H1 (cell line): ENCODE measurements around the gene PANX1. TPM values are rescaled to one million over a fixed set of nuclear protein-coding genes. Genes with fewer than 3 reads are reported as not detected.

Source experiments
- CTCF ChIA-PET: fragments of 300-600 bp; sonication (Branson Sonifier 250); formaldehyde crosslinking; loops from one replicate; lab custom pipeline; 2021; ENCODE audit not compliant: partially characterized antibody; lab: Charles Lee
- POLR2A ChIA-PET: fragments of 300-600 bp; sonication (Branson Sonifier 250); formaldehyde crosslinking; loops from one replicate; lab custom pipeline; 2021; ENCODE audit warnings: inconsistent platforms; ENCODE audit not compliant: partially characterized antibody; lab: Charles Lee
- DNase-seq, 2 experiments: peaks; one replicate each; pipeline versions ENCODE4 v3.0.0 to v3.0.0-alpha.2; 2010 to 2022; ENCODE audit warnings: low spot score in 2 of 2, low read depth in 1 of 2, mixed read lengths in 1 of 2
- FAIRE-seq: peaks from 2 replicates; lab custom pipeline; 2011; peaks lifted over from hg19 to GRCh38; lab: Jason Lieb, UNC
- H2AFZ ChIP-seq: 2 replicates; pipeline ENCODE4 v1.8.1; 2012; ENCODE audit warnings: low read length, inconsistent platforms
- H2AK5ac ChIP-seq: 2 replicates; pipeline ENCODE4 v1.6.1; 2013; ENCODE audit warnings: low read depth, low read length
- H2BK120ac ChIP-seq: replicated peaks from 2 replicates; pipeline ENCODE3; 2013; ENCODE audit warnings: low read depth, low read length, inconsistent platforms
- H2BK12ac ChIP-seq: 2 replicates; pipeline ENCODE4 v1.6.1; 2013; ENCODE audit warnings: low read depth, low read length
- H2BK15ac ChIP-seq: 2 replicates; pipeline ENCODE4 v1.6.1; 2013; ENCODE audit warnings: low read length
- H2BK20ac ChIP-seq: 2 replicates; pipeline ENCODE4 v1.6.1; 2013; ENCODE audit warnings: low read length
- H2BK5ac ChIP-seq: 2 replicates; pipeline ENCODE4 v1.6.1; 2013; ENCODE audit warnings: low read depth, low read length
- H3K14ac ChIP-seq: 2 replicates; pipeline ENCODE4 v1.6.1; 2013; ENCODE audit warnings: inconsistent platforms; ENCODE audit not compliant: insufficient read length
- H3K18ac ChIP-seq: 2 replicates; pipeline ENCODE4 v1.6.1; 2013; ENCODE audit warnings: low read length; ENCODE audit errors: extremely low read depth
- H3K23ac ChIP-seq: 2 replicates; pipeline ENCODE4 v1.6.1; 2013; ENCODE audit warnings: inconsistent platforms; ENCODE audit not compliant: insufficient read length
- H3K23me2 ChIP-seq: 2 replicates; pipeline ENCODE4 v1.6.1; 2013; ENCODE audit warnings: low read depth, low read length
- H3K27ac ChIP-seq: 2 replicates; pipeline ENCODE4 v1.6.1; 2011; ENCODE audit warnings: low read depth, low read length, inconsistent platforms
- H3K27me3 ChIP-seq, 4 experiments: replicated peaks in 1 of 4; 1 replicate in 1 of 4; 2 replicates in 3 of 4; pipeline versions ENCODE4 v1.6.1 to v1.8.1; 2011 to 2013; ENCODE audit warnings: low read length in 3 of 4, mild to moderate bottlenecking in 3 of 4, inconsistent platforms in 2 of 4, mixed read lengths in 2 of 4, moderate library complexity in 1 of 4; ENCODE audit not compliant: control insufficient read depth in 3 of 4, insufficient read depth in 3 of 4; ENCODE audit errors: extremely low read depth in 1 of 4
- H3K36me3 ChIP-seq, 4 experiments: 2 replicates each; pipeline versions ENCODE4 v1.6.1 to v1.8.1; 2011 to 2013; ENCODE audit warnings: mild to moderate bottlenecking in 4 of 4, low read length in 3 of 4, moderate library complexity in 2 of 4, control low read depth in 1 of 4, inconsistent platforms in 1 of 4; ENCODE audit not compliant: insufficient read depth in 4 of 4, control insufficient read depth in 2 of 4
- H3K4ac ChIP-seq: replicated peaks from 2 replicates; pipeline ENCODE3; 2013; ENCODE audit warnings: low read length, low read depth, mixed read lengths, inconsistent platforms; ENCODE audit not compliant: insufficient read length
- H3K4me1 ChIP-seq, 4 experiments: replicated peaks in 1 of 4; 1 replicate in 1 of 4; 2 replicates in 3 of 4; pipeline versions ENCODE4 v1.6.1 to v1.8.1; 2011 to 2013; ENCODE audit warnings: low read length in 3 of 4, inconsistent platforms in 2 of 4, mixed read lengths in 1 of 4; ENCODE audit not compliant: insufficient read depth in 4 of 4, control insufficient read depth in 3 of 4
- H3K4me2 ChIP-seq, 2 experiments: 2 replicates each; pipeline versions ENCODE4 v1.6.1 to v1.8.1; 2011 to 2013; ENCODE audit warnings: low read depth in 2 of 2, low read length in 2 of 2, control low read depth in 1 of 2, inconsistent platforms in 1 of 2, mild to moderate bottlenecking in 1 of 2; ENCODE audit not compliant: insufficient read depth in 1 of 2
- H3K4me3 ChIP-seq, 4 experiments: fragments of 200-600, 300-600 bp in 1 of 4; sonication (generic), shearing (Covaris generic), sonication (Bioruptor Twin) in 1 of 4; 2 replicates each; pipeline versions ENCODE4 v1.5.1 to v1.8.1; 2011 to 2016; ENCODE audit warnings: low read length in 4 of 4, low read depth in 3 of 4, control low read depth in 2 of 4, inconsistent platforms in 2 of 4, mild to moderate bottlenecking in 2 of 4, mixed read lengths in 1 of 4, moderate library complexity in 1 of 4; ENCODE audit not compliant: insufficient read depth in 2 of 4; ENCODE audit errors: extremely low read depth in 1 of 4
- H3K56ac ChIP-seq: replicated peaks from 2 replicates; pipeline ENCODE3; 2013; ENCODE audit warnings: low read depth, mild to moderate bottlenecking, mixed read lengths, low read length, inconsistent platforms; ENCODE audit not compliant: insufficient read length
- H3K79me1 ChIP-seq: 2 replicates; pipeline ENCODE4 v1.6.1; 2013; ENCODE audit warnings: low read depth, low read length, control low read depth
- H3K79me2 ChIP-seq, 2 experiments: 2 replicates each; pipeline versions ENCODE4 v1.6.1 to v1.8.1; 2012 to 2013; ENCODE audit warnings: low read length in 2 of 2, mild to moderate bottlenecking in 2 of 2, inconsistent platforms in 1 of 2; ENCODE audit not compliant: insufficient read depth in 2 of 2, control insufficient read depth in 1 of 2
- H3K9ac ChIP-seq, 4 experiments: replicated peaks in 1 of 4; 1 replicate in 1 of 4; 2 replicates in 3 of 4; pipeline versions ENCODE4 v1.6.1 to v1.8.1; 2011 to 2013; ENCODE audit warnings: low read depth in 3 of 4, low read length in 3 of 4, control low read depth in 2 of 4, mild to moderate bottlenecking in 2 of 4, moderate library complexity in 2 of 4, inconsistent platforms in 1 of 4; ENCODE audit errors: extremely low read depth in 1 of 4
- H3K9me3 ChIP-seq, 2 experiments: 2 replicates each; pipeline versions ENCODE4 v1.6.1 to v1.8.1; 2012 to 2013; ENCODE audit warnings: mild to moderate bottlenecking in 2 of 2, moderate library complexity in 2 of 2, control low read depth in 1 of 2, inconsistent platforms in 1 of 2, low read depth in 1 of 2, low read length in 1 of 2, mixed read lengths in 1 of 2; ENCODE audit not compliant: insufficient read depth in 2 of 2
- H4K20me1 ChIP-seq, 2 experiments: replicated peaks in 1 of 2; 2 replicates each; pipeline versions ENCODE3 to v1.8.1; 2011 to 2013; ENCODE audit warnings: inconsistent platforms in 2 of 2, low read length in 2 of 2, mild to moderate bottlenecking in 1 of 2; ENCODE audit not compliant: insufficient read depth in 2 of 2, control insufficient read depth in 1 of 2
- H4K5ac ChIP-seq: 2 replicates; pipeline ENCODE4 v1.6.1; 2013; ENCODE audit warnings: low read length, low read depth, mixed read lengths, inconsistent platforms; ENCODE audit not compliant: insufficient read length
- H4K8ac ChIP-seq: 2 replicates; pipeline ENCODE4 v1.8.0; 2013; ENCODE audit warnings: mild to moderate bottlenecking, moderate library complexity, low read length, inconsistent platforms; ENCODE audit not compliant: insufficient read depth; ENCODE audit errors: extremely low read depth
- H4K91ac ChIP-seq: replicated peaks from 2 replicates; pipeline ENCODE3; 2013; ENCODE audit warnings: low read length, mixed read lengths, inconsistent platforms; ENCODE audit not compliant: insufficient read length
- ASH2L ChIP-seq: fragments of 200-600, 300-600 bp; sonication (generic); IDR thresholded peaks from one replicate; pipeline ENCODE4 v1.7.1; 2017; ENCODE audit warnings: low read length
- BRCA1 ChIP-seq: IDR thresholded peaks from 2 replicates; pipeline ENCODE4 v1.6.1; 2012; ENCODE audit warnings: low read depth, low read length, improper control_type of control experiment
- EP300 ChIP-seq, 2 experiments: IDR thresholded peaks; 1 replicate in 1 of 2; 2 replicates in 1 of 2; pipeline ENCODE4 v1.6.1; 2011 to 2012; ENCODE audit warnings: low read depth in 2 of 2, low read length in 2 of 2, mild to moderate bottlenecking in 2 of 2, borderline replicate concordance in 1 of 2, inconsistent platforms in 1 of 2, moderate library complexity in 1 of 2
- JUN ChIP-seq: IDR thresholded peaks from 2 replicates; pipeline ENCODE4 v1.6.1; 2011; ENCODE audit warnings: low read depth, mild to moderate bottlenecking, improper control_type of control experiment, low read length
- KDM4A ChIP-seq: IDR thresholded peaks from one replicate; pipeline ENCODE4 v1.7.1; 2012; ENCODE audit warnings: low read depth, mild to moderate bottlenecking, moderate library complexity, low read length, inconsistent platforms; ENCODE audit not compliant: severe bottlenecking
- POU5F1 ChIP-seq: IDR thresholded peaks from 2 replicates; pipeline ENCODE4 v1.6.1; 2011; ENCODE audit warnings: low read depth, mild to moderate bottlenecking, low read length, moderate library complexity
- RAD21 ChIP-seq, 2 experiments: IDR thresholded peaks in 1 of 2; conservative IDR thresholded peaks in 1 of 2; 2 replicates each; pipeline ENCODE4 v1.6.1; 2011; ENCODE audit warnings: low read depth in 2 of 2, low read length in 2 of 2, improper control_type of control experiment in 1 of 2, inconsistent platforms in 1 of 2, mild to moderate bottlenecking in 1 of 2, moderate library complexity in 1 of 2
- RNF2 ChIP-seq: fragments of 200-900, 300-1000 bp; sonication (generic); IDR thresholded peaks from 2 replicates; pipeline ENCODE4 v1.7.1; 2016; ENCODE audit warnings: borderline replicate concordance, low read depth, mild to moderate bottlenecking, antibody characterized with exemption, low read length; ENCODE audit not compliant: poor library complexity, severe bottlenecking; ENCODE audit errors: missing control alignments
- RXRA ChIP-seq: IDR thresholded peaks from 2 replicates; pipeline ENCODE4 v1.6.1; 2011; ENCODE audit warnings: low read depth, mild to moderate bottlenecking, low read length, moderate library complexity; ENCODE audit not compliant: insufficient read depth
- SIN3A ChIP-seq, 2 experiments: IDR thresholded peaks in 1 of 2; conservative IDR thresholded peaks in 1 of 2; 2 replicates each; pipeline ENCODE4 v1.6.1; 2011 to 2012; ENCODE audit warnings: low read length in 2 of 2, improper control_type of control experiment in 1 of 2, low read depth in 1 of 2, mild to moderate bottlenecking in 1 of 2
- SP1 ChIP-seq: IDR thresholded peaks from 2 replicates; pipeline ENCODE4 v1.6.1; 2011; ENCODE audit warnings: low read depth, low read length
- SP2 ChIP-seq: IDR thresholded peaks from 2 replicates; pipeline ENCODE4 v1.6.1; 2012; ENCODE audit warnings: mild to moderate bottlenecking, low read length, inconsistent platforms
- SRF ChIP-seq: IDR thresholded peaks from 2 replicates; pipeline ENCODE4 v1.6.1; 2011; ENCODE audit warnings: mild to moderate bottlenecking, low read depth, low read length, moderate library complexity
- YY1 ChIP-seq: IDR thresholded peaks from 2 replicates; pipeline ENCODE4 v1.6.1; 2011; ENCODE audit warnings: low read depth, mild to moderate bottlenecking, low read length
- WGBS, 2 experiments: shearing (Covaris generic) in 1 of 2; methylation state at CpG; one replicate each; pipeline versions ENCODE4 v1.1.6 to v1.1.7; 2013 to 2015; ENCODE audit warnings: low lambda C conversion rate in 2 of 2, mixed read lengths in 2 of 2, inconsistent platforms in 1 of 2, low coverage in 1 of 2, missing lambda C conversion rate in 1 of 2; ENCODE audit not compliant: insufficient replicate concordance in 2 of 2, insufficient coverage in 1 of 2, insufficient read length in 1 of 2; ENCODE audit errors: extremely low coverage in 1 of 2, missing lambda C conversion rate in 1 of 2; 5-methylcytosine and 5-hydroxymethylcytosine counted together
- polyA plus RNA-seq, 7 experiments: library from polyadenylated mRNA; depleted of rRNA in 3 of 7; stranded (reverse) in 5 of 7; unstranded in 2 of 7; fragments of >200 nt in 5 of 7; fragments of 200-250 nt in 2 of 7; gene quantifications; 1 replicate in 5 of 7; 2 replicates in 1 of 7; 4 replicates in 1 of 7; pipeline versions ENCODE4 v1.2.1 to v1.2.3, GENCODE V29; 2011 to 2013; ENCODE audit warnings: missing spikeins in 2 of 7, mixed read lengths in 2 of 7
- total RNA-seq: library from RNA; stranded (reverse); fragmentation: NEBNext Ultra II Directional; extraction: Animal tissue kit (Norgen Biotek cat#: 25700); gene quantifications from 2 replicates; pipeline ENCODE4 v1.2.1, GENCODE V29; 2021

The PANX1 gene
- total and polyA plus RNA-seq, 2 of the 8 experiments (the other 6 are each of a cell fraction or from before 2014, with no cell fraction given) = 15.9 to 35.2 TPM

DNA sequence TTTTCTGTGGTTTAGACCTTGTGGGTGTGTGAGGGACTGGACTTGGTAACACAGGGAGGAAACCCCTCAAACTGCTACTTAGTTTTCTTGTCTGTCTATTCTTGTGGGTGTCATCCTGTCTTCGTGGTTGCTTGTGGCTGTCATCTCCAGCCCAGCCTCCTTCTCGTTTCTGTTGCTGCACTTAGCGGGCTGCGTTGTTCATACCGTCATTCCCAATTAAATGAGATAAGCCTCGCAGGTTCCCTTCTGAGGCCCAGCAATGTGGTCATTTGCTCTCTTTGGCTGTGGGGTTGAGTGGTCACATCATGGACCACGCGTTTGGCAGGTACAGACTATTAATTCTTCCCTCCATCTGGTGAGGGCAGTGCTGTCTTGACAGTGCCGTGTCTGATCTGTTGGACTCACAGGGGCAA, 18.8 kb downstream of the PANX1 start:
- no peak overlapping the region for H2AK5ac ChIP-seq
- no peaks in the 10 kb centered on the region for H3K9me3 ChIP-seq
- peaks cover 0 to 3% (median 0%) of the 10 kb centered on the region in 4 experiments; a peak in 1 of 8 replicates for H3K36me3 ChIP-seq
- peaks cover 10 to 30% (median 17%) of the 10 kb centered on the region in 4 experiments for H3K4me1 ChIP-seq
- no peak overlapping the region for H4K5ac ChIP-seq
- no peak overlapping the region for H4K91ac ChIP-seq
- WGBS, 2 experiments = 89% methylated on average over 9 of the region's 9 CpGs; no CpG with 5 or more reads in 1 of the 2 experiments
- H4K8ac ChIP-seq = no peak overlapping the region
- H3K23ac ChIP-seq = no peak overlapping the region
- no peak overlapping the region for H3K4me2 ChIP-seq
- H3K14ac ChIP-seq = no peak overlapping the region
- no peak overlapping the region for H3K27ac ChIP-seq
- peaks cover 31% of the 10 kb centered on the region for H3K79me1 ChIP-seq
- H3K23me2 ChIP-seq = no peaks in the 10 kb centered on the region
- H3K56ac ChIP-seq = no peak overlapping the region
- H3K79me2 ChIP-seq = peaks cover 53 to 100% of the 10 kb centered on the region in 2 experiments
- no peaks in the 10 kb centered on the region for H3K27me3 ChIP-seq
- CTCF ChIA-PET = interaction anchor here (0.9 kb wide), 1 partner anchor 358 kb away, joined by 5 read pairs; no protein-coding TSS in a partner anchor
- peaks cover 34 to 51% of the 10 kb centered on the region in 2 experiments for H4K20me1 ChIP-seq
- DNase-seq = no peak
- H3K9ac ChIP-seq = no peak overlapping the region
- H2AFZ ChIP-seq = no peak overlapping the region
- no peak overlapping the region for H2BK5ac ChIP-seq
- no peak overlapping the region for H3K4ac ChIP-seq
- FAIRE-seq = no peak
- H3K4me3 ChIP-seq = no peak overlapping the region
- POLR2A ChIA-PET = no interaction called here
- H3K18ac ChIP-seq = no peak overlapping the region
- no peak overlapping the region for H2BK12ac ChIP-seq
- no peak overlapping the region for H2BK20ac ChIP-seq
- H2BK120ac ChIP-seq = no peak overlapping the region
- H2BK15ac ChIP-seq = no peak overlapping the region
- TF ChIP-seq YY1 (no peak), JUN (no peak), SP1 (no peak), RNF2 (no peak), ASH2L (no peak), SRF (no peak), RXRA (no peak), KDM4A (no peak), RAD21 (IDR thresholded peaks at IDR 0.05 in 1 of 2, conservative IDR thresholded peaks at IDR 0.05 in 1 of 2; ENCODE audit: low read depth in 2 of 2, low read length in 2 of 2) (no peak), EP300 (IDR thresholded peaks at IDR 0.05; ENCODE audit: borderline replicate concordance in 1 of 2, low read depth in 2 of 2, low read length in 2 of 2) (no peak), POU5F1 (no peak), BRCA1 (no peak), SIN3A (conservative IDR thresholded peaks at IDR 0.05 in 1 of 2, IDR thresholded peaks at IDR 0.05 in 1 of 2; ENCODE audit: low read depth in 1 of 2, low read length in 2 of 2) (no peak), SP2 (no peak)
